HepG2 (cell line): Measurements from ENCODE around the gene MYH9. TPM values are rescaled to one million over a fixed set of nuclear protein-coding genes. Genes with fewer than 3 reads are reported as not detected.

Source experiments
- ATF7 ChIP-seq, 2 experiments: fragments of 450-650 bp in 1 of 2; sonication (generic) in 1 of 2; formaldehyde crosslinking in 1 of 2; IDR thresholded peaks; 2 replicates each; pipeline versions ENCODE4 v1.4.0 to v1.6.1; 2016 to 2020; ENCODE audit warnings: antibody characterized with exemption in 1 of 2, mild to moderate bottlenecking in 1 of 2, missing genetic modification reagents in 1 of 2
- CEBPB ChIP-seq: IDR thresholded peaks from 2 replicates; pipeline ENCODE4 v1.6.1; 2011; ENCODE audit warnings: low read depth, low read length, improper control_type of control experiment, borderline replicate concordance
- HCFC1 ChIP-seq: fragments of 150-350 bp; IDR thresholded peaks from 2 replicates; pipeline ENCODE4 v1.6.1; 2014; ENCODE audit warnings: low read depth, low read length
- HDAC1 ChIP-seq: sonication (generic); formaldehyde crosslinking; IDR thresholded peaks from 2 replicates; pipeline ENCODE4 v1.5.1; 2020; ENCODE audit warnings: mild to moderate bottlenecking, missing genetic modification reagents
- MXD4 ChIP-seq: IDR thresholded peaks from 2 replicates; pipeline ENCODE4 v1.6.1; 2016; ENCODE audit warnings: mild to moderate bottlenecking, missing biosample characterization, missing genetic modification reagents
- PRPF4 ChIP-seq: fragments of 200-400 bp; formaldehyde crosslinking; IDR thresholded peaks from 2 replicates; pipeline ENCODE4 v1.6.1; 2016; ENCODE audit warnings: low read length, low read depth; ENCODE audit not compliant: poor library complexity, severe bottlenecking
- SALL1 ChIP-seq: sonication (generic); formaldehyde crosslinking; IDR thresholded peaks from 2 replicates; pipeline ENCODE4 v1.8.0; 2022; ENCODE audit warnings: mild to moderate bottlenecking, missing genetic modification reagents
- SRF ChIP-seq: IDR thresholded peaks from 2 replicates; pipeline ENCODE4 v1.6.1; 2011; ENCODE audit warnings: mild to moderate bottlenecking, low read depth, low read length, moderate library complexity
- SRSF4 ChIP-seq: fragments of 200-400 bp; formaldehyde crosslinking; IDR thresholded peaks from one replicate; pipeline ENCODE4 v1.6.1; 2018; ENCODE audit warnings: mild to moderate bottlenecking, low read depth, low read length, moderate library complexity; ENCODE audit not compliant: poor library complexity, severe bottlenecking
- TMF1 ChIP-seq: sonication (generic); formaldehyde crosslinking; IDR thresholded peaks from 2 replicates; pipeline ENCODE4 v1.8.1; 2022; ENCODE audit warnings: low read depth, missing genetic modification reagents
- ZBTB21 ChIP-seq: sonication (generic); formaldehyde crosslinking; IDR thresholded peaks from 2 replicates; pipeline ENCODE4 v1.4.0; 2020; ENCODE audit warnings: missing genetic modification reagents
- ZBTB44 ChIP-seq: sonication (generic); formaldehyde crosslinking; IDR thresholded peaks from 2 replicates; pipeline ENCODE4 v1.4.0; 2020; ENCODE audit warnings: missing genetic modification reagents
- ZNF136 ChIP-seq: sonication (generic); formaldehyde crosslinking; IDR thresholded peaks from 2 replicates; pipeline ENCODE4 v1.8.1; 2022; ENCODE audit warnings: low read depth, mild to moderate bottlenecking, moderate library complexity, missing genetic modification reagents
- ZNF260 ChIP-seq: sonication (generic); formaldehyde crosslinking; IDR thresholded peaks from 2 replicates; pipeline ENCODE4 v1.4.0; 2020; ENCODE audit warnings: missing genetic modification reagents, low read depth, mild to moderate bottlenecking, borderline replicate concordance
- ZNF3 ChIP-seq: IDR thresholded peaks from 2 replicates; pipeline ENCODE4 v1.7.0; 2017; ENCODE audit warnings: inconsistent platforms
- ZNF383 ChIP-seq: sonication (generic); formaldehyde crosslinking; IDR thresholded peaks from 2 replicates; pipeline ENCODE4 v1.4.0; 2020; ENCODE audit warnings: missing genetic modification reagents, mild to moderate bottlenecking, borderline replicate concordance
- ZNF788 ChIP-seq: sonication (generic); formaldehyde crosslinking; IDR thresholded peaks from 2 replicates; pipeline ENCODE4 v1.5.0; 2020; ENCODE audit warnings: mild to moderate bottlenecking, missing genetic modification reagents, borderline replicate concordance
- polyA plus RNA-seq, 8 experiments: library from polyadenylated mRNA; depleted of rRNA in 3 of 8; stranded (reverse) in 7 of 8; unstranded in 1 of 8; fragments of >200 nt; fragmentation: Illumina TruSeq in 4 of 8; extraction: Trizol in 4 of 8; gene quantifications; 2 replicates each; pipeline versions ENCODE4 v1.2.1 to v1.2.3, GENCODE V29; 2011 to 2016; ENCODE audit warnings: low read depth in 4 of 8, missing spikeins in 1 of 8, mixed read lengths in 1 of 8; ENCODE audit not compliant: insufficient read depth in 1 of 8
- total RNA-seq, 5 experiments: library from RNA; depleted of rRNA; stranded (reverse); fragments of >200 nt; fragmentation: Illumina TruSeq; extraction: Trizol; gene quantifications; 2 replicates each; pipeline ENCODE4 v1.2.3, GENCODE V29; 2016; ENCODE audit warnings: low read depth in 1 of 5
- TF ChIP-seq, protein P1 (sequence below): sonication (generic); formaldehyde crosslinking; IDR thresholded peaks from 2 replicates; pipeline ENCODE4 v1.5.0; 2020; ENCODE audit warnings: mild to moderate bottlenecking, missing genetic modification reagents, borderline replicate concordance
- TF ChIP-seq, protein P2 (sequence below): sonication (generic); formaldehyde crosslinking; IDR thresholded peaks from 2 replicates; pipeline ENCODE4 v1.4.0; 2020; ENCODE audit warnings: missing genetic modification reagents
- TF ChIP-seq, protein P3 (sequence below): sonication (generic); formaldehyde crosslinking; IDR thresholded peaks from 2 replicates; pipeline ENCODE4 v1.4.0; 2020; ENCODE audit warnings: missing genetic modification reagents, mild to moderate bottlenecking, borderline replicate concordance

Gene MYH9
- total and polyA plus RNA-seq, 2 of the 13 experiments (the other 11 are each of a cell fraction or from before 2014, with no cell fraction given), result 50.7 to 98.5 TPM

- TF ChIP-seq ATF7 (IDR thresholded peaks at IDR 0.05) (no peak), ATF7 (CRISPR knock-in tag; IDR thresholded peaks at IDR 0.05) (no peak), TMF1 (CRISPR knock-in tag) (no peak), ZNF260 (CRISPR knock-in tag) (no peak), MXD4 (CRISPR knock-in tag) (0 out of 2 replicates have a peak, but pooled peaks have one; percentile 22), ZNF136 (CRISPR knock-in tag) (peak; percentile 39), SRSF4 (no peak), CEBPB (no peak), PRPF4 (no peak), ZNF383 (CRISPR knock-in tag) (no peak), SRF (peak; percentile 57; the same call in 1 of the 2 replicates), ZNF788 (CRISPR knock-in tag) (peak; percentile 26; the same call in 1 of the 2 replicates), ZBTB44 (no peak), SALL1 (CRISPR knock-in tag) (peak; percentile 95), ZNF3 (no peak), ZBTB21 (CRISPR knock-in tag) (no peak), HCFC1 (no peak), HDAC1 (CRISPR knock-in tag) (peak; percentile 86)
- TF ChIP-seq, protein P1, sequence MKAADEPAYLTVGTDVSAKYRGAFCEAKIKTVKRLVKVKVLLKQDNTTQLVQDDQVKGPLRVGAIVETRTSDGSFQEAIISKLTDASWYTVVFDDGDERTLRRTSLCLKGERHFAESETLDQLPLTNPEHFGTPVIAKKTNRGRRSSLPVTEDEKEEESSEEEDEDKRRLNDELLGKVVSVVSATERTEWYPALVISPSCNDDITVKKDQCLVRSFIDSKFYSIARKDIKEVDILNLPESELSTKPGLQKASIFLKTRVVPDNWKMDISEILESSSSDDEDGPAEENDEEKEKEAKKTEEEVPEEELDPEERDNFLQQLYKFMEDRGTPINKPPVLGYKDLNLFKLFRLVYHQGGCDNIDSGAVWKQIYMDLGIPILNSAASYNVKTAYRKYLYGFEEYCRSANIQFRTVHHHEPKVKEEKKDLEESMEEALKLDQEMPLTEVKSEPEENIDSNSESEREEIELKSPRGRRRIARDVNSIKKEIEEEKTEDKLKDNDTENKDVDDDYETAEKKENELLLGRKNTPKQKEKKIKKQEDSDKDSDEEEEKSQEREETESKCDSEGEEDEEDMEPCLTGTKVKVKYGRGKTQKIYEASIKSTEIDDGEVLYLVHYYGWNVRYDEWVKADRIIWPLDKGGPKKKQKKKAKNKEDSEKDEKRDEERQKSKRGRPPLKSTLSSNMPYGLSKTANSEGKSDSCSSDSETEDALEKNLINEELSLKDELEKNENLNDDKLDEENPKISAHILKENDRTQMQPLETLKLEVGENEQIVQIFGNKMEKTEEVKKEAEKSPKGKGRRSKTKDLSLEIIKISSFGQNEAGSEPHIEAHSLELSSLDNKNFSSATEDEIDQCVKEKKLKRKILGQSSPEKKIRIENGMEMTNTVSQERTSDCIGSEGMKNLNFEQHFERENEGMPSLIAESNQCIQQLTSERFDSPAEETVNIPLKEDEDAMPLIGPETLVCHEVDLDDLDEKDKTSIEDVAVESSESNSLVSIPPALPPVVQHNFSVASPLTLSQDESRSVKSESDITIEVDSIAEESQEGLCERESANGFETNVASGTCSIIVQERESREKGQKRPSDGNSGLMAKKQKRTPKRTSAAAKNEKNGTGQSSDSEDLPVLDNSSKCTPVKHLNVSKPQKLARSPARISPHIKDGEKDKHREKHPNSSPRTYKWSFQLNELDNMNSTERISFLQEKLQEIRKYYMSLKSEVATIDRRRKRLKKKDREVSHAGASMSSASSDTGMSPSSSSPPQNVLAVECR (CRISPR knock-in tag), result peak; percentile 77; the same call in 1 of the 2 replicates
- TF ChIP-seq, protein P2, sequence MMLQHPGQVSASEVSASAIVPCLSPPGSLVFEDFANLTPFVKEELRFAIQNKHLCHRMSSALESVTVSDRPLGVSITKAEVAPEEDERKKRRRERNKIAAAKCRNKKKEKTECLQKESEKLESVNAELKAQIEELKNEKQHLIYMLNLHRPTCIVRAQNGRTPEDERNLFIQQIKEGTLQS (CRISPR knock-in tag), result no peak
- TF ChIP-seq, protein P3, sequence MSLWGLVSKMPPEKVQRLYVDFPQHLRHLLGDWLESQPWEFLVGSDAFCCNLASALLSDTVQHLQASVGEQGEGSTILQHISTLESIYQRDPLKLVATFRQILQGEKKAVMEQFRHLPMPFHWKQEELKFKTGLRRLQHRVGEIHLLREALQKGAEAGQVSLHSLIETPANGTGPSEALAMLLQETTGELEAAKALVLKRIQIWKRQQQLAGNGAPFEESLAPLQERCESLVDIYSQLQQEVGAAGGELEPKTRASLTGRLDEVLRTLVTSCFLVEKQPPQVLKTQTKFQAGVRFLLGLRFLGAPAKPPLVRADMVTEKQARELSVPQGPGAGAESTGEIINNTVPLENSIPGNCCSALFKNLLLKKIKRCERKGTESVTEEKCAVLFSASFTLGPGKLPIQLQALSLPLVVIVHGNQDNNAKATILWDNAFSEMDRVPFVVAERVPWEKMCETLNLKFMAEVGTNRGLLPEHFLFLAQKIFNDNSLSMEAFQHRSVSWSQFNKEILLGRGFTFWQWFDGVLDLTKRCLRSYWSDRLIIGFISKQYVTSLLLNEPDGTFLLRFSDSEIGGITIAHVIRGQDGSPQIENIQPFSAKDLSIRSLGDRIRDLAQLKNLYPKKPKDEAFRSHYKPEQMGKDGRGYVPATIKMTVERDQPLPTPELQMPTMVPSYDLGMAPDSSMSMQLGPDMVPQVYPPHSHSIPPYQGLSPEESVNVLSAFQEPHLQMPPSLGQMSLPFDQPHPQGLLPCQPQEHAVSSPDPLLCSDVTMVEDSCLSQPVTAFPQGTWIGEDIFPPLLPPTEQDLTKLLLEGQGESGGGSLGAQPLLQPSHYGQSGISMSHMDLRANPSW (CRISPR knock-in tag), result no peak; the same call in 1 of the 2 replicates
Measured at GRCh38 chr22:36409911-36410756, 22.4 kb upstream of the MYH9 start (continued).
